GM12873 (cell line): ENCODE results near the gene BRCA1.

Experiments
- CTCF ChIP-seq: IDR thresholded peaks from 2 replicates; pipeline ENCODE4 v1.5.1; 2012; ENCODE audit warnings: low read depth, mild to moderate bottlenecking, moderate library complexity, low read length, control low read depth; ENCODE audit not compliant: insufficient read depth; ENCODE audit errors: missing control alignments

Gene BRCA1

DNA sequence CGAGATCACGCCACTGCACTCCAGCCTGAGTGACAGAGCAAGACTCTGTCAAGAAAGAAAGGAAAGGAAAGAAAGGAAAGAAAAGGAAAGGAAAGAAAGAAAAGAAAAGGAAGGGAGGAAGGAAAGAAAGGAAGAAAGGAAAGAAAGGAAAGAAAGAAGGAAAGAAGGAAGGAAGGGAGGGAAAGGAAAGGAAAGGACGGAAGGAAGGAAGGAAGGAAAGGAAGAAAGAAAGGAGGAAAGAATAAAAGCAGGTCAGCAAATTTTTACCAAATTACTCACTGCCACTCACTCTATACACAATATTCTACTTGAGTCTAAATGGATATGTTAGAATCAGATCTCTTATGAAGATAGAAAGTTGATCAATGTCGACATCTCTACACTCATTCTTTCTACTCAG is 50.3 kb downstream of the BRCA1 start:
- no peak for TF ChIP-seq CTCF

DNA sequence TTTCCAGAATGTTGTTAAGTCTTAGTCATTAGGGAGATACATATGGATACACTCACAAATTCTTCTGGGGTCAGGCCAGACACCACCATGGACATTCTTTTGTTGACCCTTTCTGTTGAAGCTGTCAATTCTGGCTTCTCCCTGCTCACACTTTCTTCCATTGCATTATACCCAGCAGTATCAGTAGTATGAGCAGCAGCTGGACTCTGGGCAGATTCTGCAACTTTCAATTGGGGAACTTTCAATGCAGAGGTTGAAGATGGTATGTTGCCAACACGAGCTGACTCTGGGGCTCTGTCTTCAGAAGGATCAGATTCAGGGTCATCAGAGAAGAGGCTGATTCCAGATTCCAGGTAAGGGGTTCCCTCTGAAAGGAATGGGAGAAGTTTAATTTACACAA is 54.3 kb downstream of the BRCA1 start:
- TF ChIP-seq CTCF = no peak

- TF ChIP-seq CTCF = no peak
Observed at GRCh38 chr17:43070257-43070656, 54.9 kb downstream of the BRCA1 start.

DNA sequence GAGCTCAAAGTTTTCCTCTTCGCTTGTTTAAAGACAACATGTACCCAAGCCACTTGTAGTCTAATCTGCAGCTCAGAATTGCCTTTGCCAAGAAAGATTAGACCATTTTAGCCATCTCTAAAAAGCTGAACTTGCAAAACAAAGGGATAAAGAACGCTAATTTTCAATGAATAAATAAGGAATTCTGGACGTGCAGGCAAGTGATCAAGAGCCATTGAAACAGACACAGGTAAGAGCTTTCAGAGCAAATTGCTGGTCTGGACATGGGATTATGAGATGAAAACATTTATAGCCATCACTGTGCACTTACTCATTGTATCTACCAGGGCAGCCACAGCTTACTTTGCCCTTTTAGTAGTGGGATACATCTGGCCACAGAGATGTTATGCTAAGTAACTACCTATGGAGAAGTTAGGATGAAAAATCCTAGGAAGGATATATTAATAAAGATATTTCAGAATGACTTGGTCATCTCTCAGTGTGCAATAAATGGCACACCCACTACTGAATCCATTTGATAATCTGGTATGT is 55.7 kb downstream of the BRCA1 start:
- no peak for TF ChIP-seq CTCF

DNA sequence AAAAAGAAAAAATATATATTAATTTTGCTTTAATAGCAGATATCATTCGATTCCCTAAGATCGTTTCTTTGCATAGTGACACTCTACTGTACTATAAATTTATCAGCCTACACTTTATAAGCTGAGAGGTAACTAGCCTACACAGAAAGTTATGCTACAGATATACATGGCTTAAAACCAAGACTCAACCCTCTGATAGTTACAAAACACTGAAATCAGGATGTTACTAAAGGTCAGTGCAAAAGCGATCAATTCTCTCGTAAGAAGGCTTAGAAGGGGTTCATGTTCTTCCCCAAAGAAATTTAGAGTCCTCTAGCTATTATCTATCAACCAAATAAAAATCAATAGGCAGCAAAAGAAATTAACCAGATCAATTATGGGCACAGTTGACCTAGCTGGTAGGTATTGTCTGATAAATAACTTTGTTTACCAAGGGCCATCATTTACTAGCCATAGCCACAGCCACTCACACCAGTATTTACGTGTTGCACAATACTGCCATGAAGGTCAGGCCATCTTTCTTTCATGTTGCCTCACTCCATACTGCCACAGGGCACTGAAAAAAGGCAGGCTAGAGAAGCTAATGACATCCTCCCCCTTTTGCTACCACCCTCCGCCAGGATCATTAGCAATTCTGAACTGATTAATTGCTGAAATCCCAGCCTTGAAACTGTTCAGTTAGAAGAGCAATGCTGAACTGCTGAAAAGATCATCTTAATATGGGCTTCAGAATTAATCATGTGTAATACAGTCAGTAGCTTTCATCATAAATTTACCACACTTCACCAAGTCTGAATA is 56.4 kb downstream of the BRCA1 start:
- no peak for TF ChIP-seq CTCF

DNA sequence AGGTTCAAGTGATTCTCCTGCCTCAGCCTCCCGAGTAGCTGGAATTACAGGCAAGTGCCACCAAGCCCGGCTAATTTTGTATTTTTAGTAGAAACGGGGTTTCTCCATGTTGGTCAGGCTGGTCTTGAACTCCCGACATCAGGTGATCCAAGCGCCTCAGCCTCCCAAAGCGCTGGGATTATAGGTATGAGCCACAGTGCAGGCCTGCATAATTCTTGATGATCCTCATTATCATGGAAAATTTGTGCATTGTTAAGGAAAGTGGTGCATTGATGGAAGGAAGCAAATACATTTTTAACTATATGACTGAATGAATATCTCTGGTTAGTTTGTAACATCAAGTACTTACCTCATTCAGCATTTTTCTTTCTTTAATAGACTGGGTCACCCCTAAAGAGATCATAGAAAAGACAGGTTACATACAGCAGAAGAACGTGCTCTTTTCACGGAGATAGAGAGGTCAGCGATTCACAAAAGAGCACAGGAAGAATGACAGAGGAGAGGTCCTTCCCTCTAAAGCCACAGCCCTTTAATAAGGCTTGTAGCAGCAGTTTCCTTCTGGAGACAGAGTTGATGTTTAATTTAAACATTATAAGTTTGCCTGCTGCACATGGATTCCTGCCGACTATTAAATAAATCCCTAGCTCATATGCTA is 62.1 kb downstream of the BRCA1 start:
- TF ChIP-seq CTCF = no peak

DNA sequence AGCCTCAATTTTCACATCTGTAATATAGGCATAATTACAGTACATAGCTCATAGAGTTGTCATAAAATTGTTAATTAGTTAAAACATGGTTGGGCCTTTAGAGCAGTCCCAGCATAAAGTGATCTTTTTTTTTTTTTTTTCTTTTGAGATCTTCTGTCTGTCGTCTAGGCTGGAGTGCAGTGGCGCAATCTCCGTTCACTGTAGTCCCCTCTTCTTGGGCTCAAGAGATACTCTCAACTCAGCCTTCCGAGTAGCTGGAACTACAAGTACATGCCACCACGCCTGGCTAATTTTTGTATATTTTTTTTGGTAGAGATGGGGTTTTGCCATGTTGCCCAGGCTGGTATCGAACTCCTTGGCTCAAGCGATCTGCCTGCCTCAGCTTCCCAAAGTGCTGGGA is 69.1 kb downstream of the BRCA1 start:
- TF ChIP-seq CTCF = no peak
